HG03108 (cell line): ENCODE results near the gene EVL.
"Not testable (repeated sequence)": the region's sequence is repeated elsewhere in the genome, so short reads cannot be mapped to it uniquely, and the experiment has no call there.

ENCODE experiments used
- ATAC-seq: cut with Tn5 transposase; IDR thresholded peaks from one replicate; pipeline ENCODE4 v1.9.1; 2021; ENCODE audit warnings: moderate library complexity; ENCODE audit not compliant: unreplicated experiment

EVL gene

DNA sequence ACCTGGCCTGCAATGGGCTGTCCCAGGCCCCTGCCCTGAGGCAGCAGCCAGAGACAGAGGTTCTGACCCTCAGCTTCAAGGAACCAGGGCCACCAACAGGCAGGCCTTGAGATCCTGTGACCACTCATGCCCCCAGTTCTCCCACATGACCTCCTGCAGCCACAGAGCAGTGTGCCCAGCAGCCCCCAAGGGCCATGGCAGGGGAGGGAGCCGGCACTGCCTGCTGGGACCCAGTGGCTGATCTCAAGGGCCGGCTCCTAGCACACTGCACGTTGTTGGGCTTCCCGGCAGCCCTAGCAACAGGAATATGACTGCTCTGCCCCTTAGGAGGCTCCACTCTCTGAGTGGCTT is 79.4 kb downstream of the EVL start:
- no peak for ATAC-seq

GRCh38 chr14:100144996-100145646 is 79.9 kb downstream of the EVL start:
- no peak for ATAC-seq

DNA sequence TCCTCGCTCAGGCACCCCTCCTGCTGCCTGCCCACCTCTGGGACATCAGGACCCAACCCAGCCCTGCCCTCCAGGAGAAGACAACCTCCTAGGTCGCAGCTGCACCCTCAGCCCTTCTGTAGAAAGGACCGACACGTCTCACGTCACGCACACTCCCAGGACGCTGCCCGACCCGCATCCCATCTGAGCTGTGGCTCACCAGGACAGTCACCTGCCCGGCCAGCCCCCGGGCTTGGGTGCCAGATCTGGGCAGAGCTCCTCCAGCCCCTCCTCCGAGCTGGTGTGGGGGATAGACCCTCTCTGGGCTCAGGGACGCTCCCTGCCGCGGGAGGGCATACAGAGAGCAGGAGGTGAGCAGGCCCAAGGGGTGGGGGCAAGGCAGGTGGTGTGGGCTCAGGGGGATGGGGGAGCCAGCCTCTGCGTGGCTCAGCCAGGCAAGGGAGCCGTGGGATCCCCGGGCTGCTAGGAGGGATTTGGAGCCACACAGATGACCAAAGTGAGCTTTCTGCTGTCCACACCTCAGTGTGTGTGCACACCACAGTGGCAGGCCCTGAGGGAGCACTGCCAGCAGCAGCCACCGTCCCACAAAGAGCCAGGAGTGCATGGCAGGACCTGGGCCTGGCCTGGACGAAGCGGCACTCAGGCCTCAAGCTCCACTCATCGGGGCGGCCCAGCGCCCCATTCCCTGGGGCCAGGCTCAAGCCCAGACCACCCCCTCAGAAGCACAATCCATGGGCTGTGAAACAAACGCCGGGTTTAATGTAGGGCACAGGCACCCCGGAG is 80.7 kb downstream of the EVL start:
- ATAC-seq: no peak

GRCh38 chr14:100146531-100147091 is 81.4 kb downstream of the EVL start:
- ATAC-seq: no peak

GRCh38 chr14:100147181-100147631 is 82.0 kb downstream of the EVL start:
- ATAC-seq: no peak

GRCh38 chr14:100147691-100148464 is 82.7 kb downstream of the EVL start:
- ATAC-seq: no peak

- no peak for ATAC-seq
Measured at GRCh38 chr14:100148837-100149731, 83.9 kb downstream of the EVL start.

DNA sequence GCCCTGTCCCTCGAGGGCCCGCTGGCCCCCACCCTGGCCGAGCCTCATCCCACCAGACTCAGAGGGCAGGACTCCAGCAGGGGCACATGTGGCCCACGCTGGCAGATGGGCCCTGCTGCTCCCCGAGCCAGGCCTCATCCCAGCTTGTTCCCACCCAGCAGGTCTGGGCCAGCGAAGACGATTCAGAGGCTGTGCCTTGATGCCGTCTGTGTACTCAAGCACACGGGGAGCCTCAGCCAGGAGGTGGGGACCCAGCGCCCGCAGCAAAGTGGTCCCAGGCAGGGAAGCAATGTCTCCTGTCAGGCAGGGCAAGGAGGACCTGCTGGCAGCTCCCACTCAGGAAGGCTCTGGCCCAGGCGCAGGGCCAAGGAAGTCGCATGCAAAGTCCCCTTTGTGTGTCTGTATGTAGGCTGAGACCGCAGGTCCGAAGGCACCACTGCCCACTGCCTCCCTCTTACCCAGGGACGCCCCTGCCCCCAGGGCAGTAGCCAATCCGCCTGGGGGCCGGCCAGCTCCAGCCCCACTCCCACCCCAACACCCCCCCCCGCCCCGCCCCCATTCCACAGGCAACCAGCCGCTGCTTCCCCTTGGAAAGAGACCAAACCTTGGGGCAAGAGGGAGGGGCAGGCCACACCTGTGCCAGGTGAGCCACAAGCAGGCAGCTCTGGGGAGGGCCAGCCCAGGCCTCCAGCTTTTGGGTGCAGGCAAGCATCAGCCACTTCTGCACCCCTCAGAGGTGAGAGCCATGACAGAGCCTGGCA is 84.8 kb downstream of the EVL start:
- ATAC-seq: no peak

DNA sequence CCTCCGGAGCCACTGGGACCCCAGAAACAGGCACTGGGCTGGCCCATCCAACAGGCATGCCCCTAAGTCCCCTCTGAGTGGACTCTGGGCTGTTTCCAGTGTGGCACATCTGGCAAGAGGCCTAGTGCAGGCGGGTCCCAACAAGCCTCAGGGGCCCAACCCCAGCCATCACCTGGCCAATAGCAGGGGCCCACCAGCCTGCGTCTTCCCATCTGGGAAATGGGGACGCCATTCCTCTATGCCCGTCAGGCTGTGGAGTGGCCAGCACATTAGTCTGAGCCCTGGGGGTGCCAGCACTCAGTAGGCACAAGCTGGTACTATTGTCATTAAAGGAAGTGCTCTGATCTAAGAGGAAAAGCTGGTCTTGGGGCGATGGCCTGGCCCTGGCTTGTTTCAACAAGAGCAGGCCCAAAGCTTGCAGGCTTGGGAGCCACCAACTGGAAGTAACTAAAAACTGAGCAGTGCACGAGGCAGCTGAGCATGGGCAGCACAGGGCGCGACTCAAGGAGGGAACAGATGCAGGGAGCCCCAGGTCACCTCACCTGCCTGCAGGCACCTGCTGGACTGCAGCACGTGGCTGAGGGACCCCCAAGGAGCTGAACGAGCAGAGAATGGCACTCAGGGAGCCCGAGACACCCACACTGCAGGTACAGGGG is 85.8 kb downstream of the EVL start:
- ATAC-seq: no peak

DNA sequence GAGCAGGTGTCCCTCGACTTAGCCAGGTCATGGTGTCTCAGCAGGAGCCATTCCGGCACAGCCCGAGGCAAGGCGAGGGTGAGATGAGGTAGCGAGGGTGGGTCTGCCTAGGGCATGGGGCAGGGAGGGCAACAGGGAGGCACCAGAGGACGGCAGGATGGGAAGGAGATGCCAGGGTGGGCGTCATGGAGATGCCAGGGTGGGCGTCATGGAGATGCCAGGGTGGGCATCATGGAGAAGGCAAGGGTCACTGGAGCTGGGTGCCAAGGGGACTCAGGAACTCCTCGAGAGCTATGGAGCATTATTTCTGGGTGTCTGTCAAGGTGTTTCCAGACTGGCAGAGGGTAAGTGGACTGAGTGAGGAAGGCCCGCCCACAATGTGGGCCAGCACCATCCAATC is 86.9 kb downstream of the EVL start:
- ATAC-seq: no peak

GRCh38 chr14:100153560-100153959 is 88.3 kb downstream of the EVL start:
- ATAC-seq: no peak

DNA sequence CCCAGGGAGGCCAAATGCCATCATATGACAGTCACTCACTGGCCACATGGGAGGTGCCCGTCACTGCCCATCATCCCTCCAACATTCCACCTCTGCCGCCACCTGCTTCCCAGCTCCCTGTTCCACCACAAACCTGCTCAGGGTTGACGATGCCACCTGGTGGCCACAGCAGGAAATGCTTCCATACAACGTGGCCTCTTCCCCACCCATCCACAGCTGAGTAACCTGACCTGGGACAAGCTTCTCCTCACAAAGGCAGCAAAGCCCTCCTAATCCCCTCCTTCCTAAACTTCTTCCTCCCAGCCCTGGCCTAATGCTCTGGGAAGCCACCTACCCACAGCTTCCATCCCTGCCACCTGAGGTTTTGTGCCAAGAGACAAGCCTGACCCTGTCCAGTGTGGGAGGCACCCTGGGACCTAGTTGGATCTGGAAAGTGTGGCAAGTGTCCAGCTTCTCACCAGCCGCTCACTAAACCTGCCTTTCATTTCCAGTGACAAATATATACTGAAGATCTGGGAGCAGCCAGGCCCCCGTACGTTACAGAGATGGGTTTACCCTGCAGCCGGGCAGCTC is 89.9 kb downstream of the EVL start:
- no peak for ATAC-seq

DNA sequence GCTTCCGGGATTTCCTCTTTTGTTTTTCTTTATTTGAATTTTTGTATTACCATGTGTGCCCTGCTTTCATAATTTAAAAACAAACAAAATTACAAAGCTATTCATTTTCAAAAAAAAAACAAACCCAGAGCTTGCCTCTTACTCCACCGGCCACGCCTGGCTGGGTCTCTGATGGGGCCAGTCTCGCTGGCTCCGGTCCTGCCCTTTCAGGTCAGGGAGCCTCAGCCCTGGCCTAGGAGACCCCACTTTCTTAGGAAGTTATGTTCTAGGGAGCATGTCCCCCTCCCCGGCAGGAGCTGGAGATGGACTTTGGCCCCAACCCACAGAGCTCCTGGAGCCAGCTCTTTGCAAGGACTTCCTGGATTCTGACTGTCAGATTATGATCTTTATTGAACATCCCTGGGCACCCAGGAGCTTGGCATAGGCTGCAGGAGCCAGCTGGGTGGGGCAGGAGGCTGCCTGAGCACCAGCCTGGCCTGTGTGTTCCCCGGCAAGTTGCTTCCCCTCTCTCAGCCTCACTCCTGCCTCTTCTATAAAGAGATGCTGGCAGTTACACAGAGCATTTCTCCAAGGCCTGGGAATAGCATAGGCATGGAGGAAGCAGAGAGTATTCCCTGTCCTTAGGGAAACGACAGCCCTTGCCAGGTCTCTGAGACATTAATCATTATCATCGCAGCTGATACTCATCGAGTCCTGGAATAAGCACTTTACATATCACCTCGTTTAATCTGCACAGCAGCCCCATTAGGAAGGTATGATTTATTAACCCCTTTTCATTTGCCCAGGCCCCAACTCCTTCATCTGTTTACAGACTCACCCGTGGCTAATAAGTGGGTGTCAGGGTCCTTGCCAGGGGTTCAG is 90.8 kb downstream of the EVL start:
- no peak for ATAC-seq

- no peak for ATAC-seq
Measured at GRCh38 chr14:100156776-100157175, 91.6 kb downstream of the EVL start.

- not testable (repeated sequence) for ATAC-seq
Measured at GRCh38 chr14:100157548-100158232, 92.5 kb downstream of the EVL start.

- ATAC-seq: no peak
Measured at GRCh38 chr14:100158566-100159093, 93.4 kb downstream of the EVL start.
